Ecto neural progenitor cell (in vitro differentiated cells): ENCODE data around the gene TRIM33.
"Not testable (repeated sequence)": the region's sequence is repeated elsewhere in the genome, so short reads cannot be mapped to it uniquely, and the experiment has no call there.

Experiments
- DNase-seq: peaks from one replicate; pipeline ENCODE4 v3.0.0-alpha.2; 2018; ENCODE audit warnings: low spot score

The TRIM33 gene

GRCh38 chr1:114510274-114511031, 550 bp downstream of the TRIM33 start:
- peak; percentile 58 for DNase-seq

- DNase-seq = no peak
Measured at GRCh38 chr1:114509596-114510273, 1.3 kb downstream of the TRIM33 start.

GRCh38 chr1:114508386-114508898, 2.6 kb downstream of the TRIM33 start:
- DNase-seq = no peak

GRCh38 chr1:114507513-114507912, 3.5 kb downstream of the TRIM33 start:
- no peak for DNase-seq

- DNase-seq = no peak
Measured at GRCh38 chr1:114505148-114505561, 5.8 kb downstream of the TRIM33 start.

GRCh38 chr1:114503916-114504422, 7.0 kb downstream of the TRIM33 start:
- DNase-seq = no peak

GRCh38 chr1:114502080-114502479, 8.9 kb downstream of the TRIM33 start:
- no peak for DNase-seq

GRCh38 chr1:114499478-114499877, 11.5 kb downstream of the TRIM33 start:
- DNase-seq = no peak

- DNase-seq = no peak
Measured at GRCh38 chr1:114496089-114496488, 14.9 kb downstream of the TRIM33 start.

- DNase-seq = no peak
Measured at GRCh38 chr1:114495486-114495885, 15.5 kb downstream of the TRIM33 start.

GRCh38 chr1:114492978-114493377, 18.0 kb downstream of the TRIM33 start:
- no peak for DNase-seq

GRCh38 chr1:114490274-114490693, 20.7 kb downstream of the TRIM33 start:
- DNase-seq = no peak

- DNase-seq = no peak
Measured at GRCh38 chr1:114488739-114489138, 22.3 kb downstream of the TRIM33 start.

GRCh38 chr1:114485286-114485685, 25.7 kb downstream of the TRIM33 start:
- no peak for DNase-seq

- DNase-seq = no peak
Measured at GRCh38 chr1:114482585-114482984, 28.4 kb downstream of the TRIM33 start.

GRCh38 chr1:114479636-114480035, 31.4 kb downstream of the TRIM33 start:
- not testable (repeated sequence) for DNase-seq

GRCh38 chr1:114479134-114479533, 31.9 kb downstream of the TRIM33 start:
- DNase-seq = no peak

- no peak for DNase-seq
Measured at GRCh38 chr1:114473796-114474195, 37.2 kb downstream of the TRIM33 start.

GRCh38 chr1:114472408-114472807, 38.6 kb downstream of the TRIM33 start:
- no peak for DNase-seq

GRCh38 chr1:114470681-114471080, 40.3 kb downstream of the TRIM33 start:
- no peak for DNase-seq

- no peak for DNase-seq
Measured at GRCh38 chr1:114468710-114469468, 42.1 kb downstream of the TRIM33 start.

- no peak for DNase-seq
Measured at GRCh38 chr1:114468047-114468446, 43.0 kb downstream of the TRIM33 start.
